GM12801 (cell line): ENCODE measurements around the gene SPINK14.

ENCODE experiments used
- TF ChIP-seq, protein P1 (sequence below): IDR thresholded peaks from one replicate; pipeline ENCODE4 v1.5.1; 2011; ENCODE audit warnings: control low read depth; ENCODE audit not compliant: insufficient read length; ENCODE audit errors: extremely low read depth

The SPINK14 gene

GRCh38 chr5:148209151-148209770, 40.9 kb downstream of the SPINK14 start:
- TF ChIP-seq, protein P1, sequence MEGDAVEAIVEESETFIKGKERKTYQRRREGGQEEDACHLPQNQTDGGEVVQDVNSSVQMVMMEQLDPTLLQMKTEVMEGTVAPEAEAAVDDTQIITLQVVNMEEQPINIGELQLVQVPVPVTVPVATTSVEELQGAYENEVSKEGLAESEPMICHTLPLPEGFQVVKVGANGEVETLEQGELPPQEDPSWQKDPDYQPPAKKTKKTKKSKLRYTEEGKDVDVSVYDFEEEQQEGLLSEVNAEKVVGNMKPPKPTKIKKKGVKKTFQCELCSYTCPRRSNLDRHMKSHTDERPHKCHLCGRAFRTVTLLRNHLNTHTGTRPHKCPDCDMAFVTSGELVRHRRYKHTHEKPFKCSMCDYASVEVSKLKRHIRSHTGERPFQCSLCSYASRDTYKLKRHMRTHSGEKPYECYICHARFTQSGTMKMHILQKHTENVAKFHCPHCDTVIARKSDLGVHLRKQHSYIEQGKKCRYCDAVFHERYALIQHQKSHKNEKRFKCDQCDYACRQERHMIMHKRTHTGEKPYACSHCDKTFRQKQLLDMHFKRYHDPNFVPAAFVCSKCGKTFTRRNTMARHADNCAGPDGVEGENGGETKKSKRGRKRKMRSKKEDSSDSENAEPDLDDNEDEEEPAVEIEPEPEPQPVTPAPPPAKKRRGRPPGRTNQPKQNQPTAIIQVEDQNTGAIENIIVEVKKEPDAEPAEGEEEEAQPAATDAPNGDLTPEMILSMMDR, result no peak

GRCh38 chr5:148214665-148215185, 46.4 kb downstream of the SPINK14 start:
- TF ChIP-seq, protein P1, result no peak

GRCh38 chr5:148221508-148221907, 53.2 kb downstream of the SPINK14 start:
- TF ChIP-seq, protein P1, result no peak

- TF ChIP-seq, protein P1, result no peak
These were observed 55.9 kb downstream of the SPINK14 start for GRCh38 chr5:148224117-148224742.
